ENCODE data around the gene TNFRSF14. TPM values are rescaled to one million over a fixed set of nuclear protein-coding genes. Genes with fewer than 3 reads are reported as not detected.

Gene TNFRSF14
- total RNA-seq, 1 donor from 2014 or later, result 8.5 TPM

- H3K4me3 Mint-ChIP-seq, result no peak overlapping the region
- DNase-seq (ENCODE audit: extremely low spot score, unreplicated experiment), result no peak
- no peaks in the 10 kb centered on the region for H3K36me3 Mint-ChIP-seq
- TF ChIP-seq, protein P1, sequence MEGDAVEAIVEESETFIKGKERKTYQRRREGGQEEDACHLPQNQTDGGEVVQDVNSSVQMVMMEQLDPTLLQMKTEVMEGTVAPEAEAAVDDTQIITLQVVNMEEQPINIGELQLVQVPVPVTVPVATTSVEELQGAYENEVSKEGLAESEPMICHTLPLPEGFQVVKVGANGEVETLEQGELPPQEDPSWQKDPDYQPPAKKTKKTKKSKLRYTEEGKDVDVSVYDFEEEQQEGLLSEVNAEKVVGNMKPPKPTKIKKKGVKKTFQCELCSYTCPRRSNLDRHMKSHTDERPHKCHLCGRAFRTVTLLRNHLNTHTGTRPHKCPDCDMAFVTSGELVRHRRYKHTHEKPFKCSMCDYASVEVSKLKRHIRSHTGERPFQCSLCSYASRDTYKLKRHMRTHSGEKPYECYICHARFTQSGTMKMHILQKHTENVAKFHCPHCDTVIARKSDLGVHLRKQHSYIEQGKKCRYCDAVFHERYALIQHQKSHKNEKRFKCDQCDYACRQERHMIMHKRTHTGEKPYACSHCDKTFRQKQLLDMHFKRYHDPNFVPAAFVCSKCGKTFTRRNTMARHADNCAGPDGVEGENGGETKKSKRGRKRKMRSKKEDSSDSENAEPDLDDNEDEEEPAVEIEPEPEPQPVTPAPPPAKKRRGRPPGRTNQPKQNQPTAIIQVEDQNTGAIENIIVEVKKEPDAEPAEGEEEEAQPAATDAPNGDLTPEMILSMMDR (conservative IDR thresholded peaks at IDR 0.05), result no peak
- no peak overlapping the region for H3K27ac Mint-ChIP-seq
- peaks cover 8% of the 10 kb centered on the region for H3K9me3 Mint-ChIP-seq
- no peaks in the 10 kb centered on the region for H3K4me1 Mint-ChIP-seq (ENCODE audit: unreplicated experiment)
- H3K27me3 Mint-ChIP-seq, result no peaks in the 10 kb centered on the region
Measured at GRCh38 chr1:2609319-2610035, 53.3 kb downstream of the TNFRSF14 start.

- TF ChIP-seq, protein P1 (conservative IDR thresholded peaks at IDR 0.05), result no peak
- DNase-seq (ENCODE audit: extremely low spot score, unreplicated experiment), result no peak
- H3K4me1 Mint-ChIP-seq (ENCODE audit: unreplicated experiment), result no peaks in the 10 kb centered on the region
- peaks cover 11% of the 10 kb centered on the region for H3K9me3 Mint-ChIP-seq
- no peak overlapping the region for H3K4me3 Mint-ChIP-seq
- H3K27me3 Mint-ChIP-seq, result peaks cover 1% of the 10 kb centered on the region
- H3K27ac Mint-ChIP-seq, result no peak overlapping the region
- H3K36me3 Mint-ChIP-seq, result no peaks in the 10 kb centered on the region
Measured at GRCh38 chr1:2610036-2610959, 54.1 kb downstream of the TNFRSF14 start.

- Mint-ChIP-seq H3K9me3 (peaks cover 16% of the 10 kb centered on the region), H3K4me3 (no peak overlapping the region), H3K27me3 (peaks cover 6% of the 10 kb centered on the region), H3K27ac (no peak overlapping the region), H3K36me3 (no peaks in the 10 kb centered on the region), H3K4me1 (ENCODE audit: unreplicated experiment) (no peaks in the 10 kb centered on the region)
- TF ChIP-seq, protein P1 (conservative IDR thresholded peaks at IDR 0.05), result no peak
- DNase-seq (ENCODE audit: extremely low spot score, unreplicated experiment), result no peak
Measured at GRCh38 chr1:2611031-2611501, 54.9 kb downstream of the TNFRSF14 start.

DNA sequence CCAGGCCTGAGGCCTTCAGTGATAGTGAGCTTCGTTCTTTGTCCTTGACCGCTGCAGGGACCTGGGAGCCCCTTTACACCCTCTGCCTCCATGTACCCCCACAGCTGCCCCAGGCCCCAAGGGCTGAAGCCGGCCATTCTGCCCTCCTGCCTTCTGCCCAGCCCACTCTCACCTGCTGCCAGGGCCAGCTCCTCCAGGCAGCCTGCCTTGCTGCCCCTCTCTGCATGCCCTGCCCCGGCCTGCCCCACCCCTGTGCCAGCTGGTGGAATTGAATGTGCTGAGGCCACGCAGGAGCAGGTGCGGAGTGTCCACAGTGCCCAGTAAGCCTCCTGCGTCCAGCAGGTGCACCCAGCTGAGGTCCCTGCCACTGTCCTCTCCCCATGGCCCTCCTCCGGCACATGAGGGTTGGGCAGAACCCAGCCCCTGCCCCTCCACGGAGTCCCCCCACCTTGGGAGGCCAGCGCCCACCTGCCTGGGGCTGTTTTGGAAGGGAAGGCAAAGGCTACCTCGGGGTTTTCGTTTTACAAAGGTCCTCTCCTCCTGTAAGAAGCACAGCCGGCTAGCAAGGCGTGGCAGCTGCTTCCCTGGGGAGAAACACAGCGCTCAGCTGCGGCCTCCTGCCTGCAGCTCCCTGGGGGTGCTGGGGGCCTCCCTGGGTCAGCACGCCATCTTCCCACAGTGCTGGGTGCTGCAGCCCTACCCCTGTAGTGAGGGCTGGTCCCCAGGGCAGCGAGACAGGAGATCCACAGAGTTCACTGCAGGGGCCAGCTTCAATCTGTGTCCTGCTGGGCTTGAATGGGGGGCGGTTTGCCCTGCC is 55.7 kb downstream of the TNFRSF14 start:
- no peaks in the 10 kb centered on the region for H3K4me1 Mint-ChIP-seq (ENCODE audit: unreplicated experiment)
- DNase-seq (ENCODE audit: extremely low spot score, unreplicated experiment), result no peak
- peaks cover 6% of the 10 kb centered on the region for H3K27me3 Mint-ChIP-seq
- H3K9me3 Mint-ChIP-seq, result peaks cover 16% of the 10 kb centered on the region
- TF ChIP-seq, protein P1 (conservative IDR thresholded peaks at IDR 0.05), result no peak
- no peak overlapping the region for H3K4me3 Mint-ChIP-seq
- H3K36me3 Mint-ChIP-seq, result no peaks in the 10 kb centered on the region
- no peak overlapping the region for H3K27ac Mint-ChIP-seq
